Raji (cell line): ENCODE data around the gene SBF2.

ENCODE experiments used
- POLR2A ChIP-seq: IDR thresholded peaks from 2 replicates; pipeline ENCODE4 v1.6.1; 2011; ENCODE audit warnings: low read depth, low read length, control low read depth; ENCODE audit not compliant: insufficient read depth

The SBF2 gene

GRCh38 chr11:10293423-10294289 lies at the start of gene SBF2:
SBF2 (minus strand) TSS chr11:10294219; CDS start chr11:10294069, 150 bp downstream.
- TF ChIP-seq POLR2A: no peak

GRCh38 chr11:10338287-10338686 lies 44.3 kb upstream of the SBF2 start:
- TF ChIP-seq POLR2A: no peak

GRCh38 chr11:10333490-10333889 lies 39.5 kb upstream of the SBF2 start:
- no peak for TF ChIP-seq POLR2A

GRCh38 chr11:10331548-10332289 lies 37.7 kb upstream of the SBF2 start:
- TF ChIP-seq POLR2A: no peak

GRCh38 chr11:10329935-10330334 lies 35.9 kb upstream of the SBF2 start:
- TF ChIP-seq POLR2A: no peak

- no peak for TF ChIP-seq POLR2A
Measured at GRCh38 chr11:10329356-10329755, 35.3 kb upstream of the SBF2 start.

GRCh38 chr11:10328314-10329098 lies 34.5 kb upstream of the SBF2 start:
- no peak for TF ChIP-seq POLR2A

- TF ChIP-seq POLR2A: no peak
Measured at GRCh38 chr11:10327254-10327653, 33.2 kb upstream of the SBF2 start.

- TF ChIP-seq POLR2A: no peak
Measured at GRCh38 chr11:10326012-10326964, 32.3 kb upstream of the SBF2 start.

- TF ChIP-seq POLR2A: no peak
Measured at GRCh38 chr11:10325277-10326011, 31.4 kb upstream of the SBF2 start.

- TF ChIP-seq POLR2A: no peak
Measured at GRCh38 chr11:10324474-10324873, 30.5 kb upstream of the SBF2 start.

- TF ChIP-seq POLR2A: no peak
Measured at GRCh38 chr11:10323793-10324170, 29.8 kb upstream of the SBF2 start.
